ENCODE results near the gene LPIN1. TPM values are rescaled to one million over a fixed set of nuclear protein-coding genes. Genes with fewer than 3 reads are reported as not detected.

The LPIN1 gene
- total RNA-seq, 1 experiment from 2014 or later = 13.9 TPM

GRCh38 chr2:11787991-11788390 is 41.6 kb downstream of the LPIN1 start:
- Mint-ChIP-seq H3K36me3 (peaks cover 39% of the 10 kb centered on the region), H3K27me3 (ENCODE audit: low read depth) (no peaks in the 10 kb centered on the region; the same call in 1 of the 2 replicates), H3K27ac (no peak overlapping the region), H3K4me1 (peaks cover 4% of the 10 kb centered on the region; the same call in 1 of the 2 replicates), H3K9me3 (no peaks in the 10 kb centered on the region), H3K4me3 (no peak overlapping the region)
- ATAC-seq (no peak), DNase-seq (ENCODE audit: low spot score) (no peak)
- CTCF ChIA-PET = interaction anchor here (1.2 to 1.5 kb wide), 3 partner anchors 8 to 106 kb away, joined by 3 to 6 read pairs (median 4); no protein-coding TSS in a partner anchor
- POLR2A ChIA-PET = no interaction called here
- TF ChIP-seq USF1 (CRISPR knock-in tag; IDR thresholded peaks at IDR 0.05) = no peak
- TF ChIP-seq ZSCAN18 (CRISPR knock-in tag; IDR thresholded peaks at IDR 0.05) = no peak
- TF ChIP-seq ETV6 (CRISPR knock-in tag; IDR thresholded peaks at IDR 0.05) = no peak
- TF ChIP-seq ZNF281 (CRISPR knock-in tag; IDR thresholded peaks at IDR 0.05) = no peak
- TF ChIP-seq TP53 (CRISPR knock-in tag; IDR thresholded peaks at IDR 0.05) = no peak
- no peak for TF ChIP-seq NFYB (CRISPR knock-in tag; conservative IDR thresholded peaks at IDR 0.05; ENCODE audit: low read depth)
- TF ChIP-seq HMGA2 (CRISPR knock-in tag; IDR thresholded peaks at IDR 0.05) = no peak
- no peak for TF ChIP-seq ARID4B (CRISPR knock-in tag; IDR thresholded peaks at IDR 0.05; ENCODE audit: borderline replicate concordance)
- no peak for TF ChIP-seq ATF6 (CRISPR knock-in tag; IDR thresholded peaks at IDR 0.05)
- no peak for TF ChIP-seq ZBTB43 (CRISPR knock-in tag; IDR thresholded peaks at IDR 0.05)
- no peak for TF ChIP-seq ZNF121 (CRISPR knock-in tag; IDR thresholded peaks at IDR 0.05)
- TF ChIP-seq NFATC4 (CRISPR knock-in tag; IDR thresholded peaks at IDR 0.05) = no peak
- no peak for TF ChIP-seq JUN (CRISPR knock-in tag; IDR thresholded peaks at IDR 0.05)
- no peak for TF ChIP-seq MYBL2 (CRISPR knock-in tag; IDR thresholded peaks at IDR 0.05)
- TF ChIP-seq GTF2I (CRISPR knock-in tag; conservative IDR thresholded peaks at IDR 0.05) = no peak
- TF ChIP-seq EMX1 (CRISPR knock-in tag; IDR thresholded peaks at IDR 0.05) = no peak
- TF ChIP-seq FOXJ3 (CRISPR knock-in tag; IDR thresholded peaks at IDR 0.05; ENCODE audit: borderline replicate concordance) = no peak
- no peak for TF ChIP-seq ESRRA (CRISPR knock-in tag; IDR thresholded peaks at IDR 0.05; ENCODE audit: borderline replicate concordance)
- TF ChIP-seq STAT6 (CRISPR knock-in tag; conservative IDR thresholded peaks at IDR 0.05; ENCODE audit: low read depth) = no peak
- no peak for TF ChIP-seq ZMAT4 (CRISPR knock-in tag; IDR thresholded peaks at IDR 0.05)
